T47D (cell line): ENCODE measurements around the gene DISC1.
"Not testable (repeated sequence)": the region's sequence is repeated elsewhere in the genome, so short reads cannot be mapped to it uniquely, and the experiment has no call there.

Source experiments
- DNase-seq, 2 experiments: peaks; one replicate each; pipeline versions ENCODE4 v3.0.0 to v3.0.0-alpha.2; 2011 to 2012; ENCODE audit warnings: low read depth in 1 of 2, low spot score in 1 of 2
- JUND ChIP-seq: IDR thresholded peaks from 2 replicates; pipeline ENCODE4 v1.6.1; 2012; ENCODE audit warnings: low read depth
- in situ Hi-C: cut with HindIII; loops from 2 replicates; pipeline ENCODE4 v1.10.0; 2016; ENCODE audit warnings: low sequenced_read_pairs, low pct_unique_long_range_greater_than_20kb

The DISC1 gene

DNA sequence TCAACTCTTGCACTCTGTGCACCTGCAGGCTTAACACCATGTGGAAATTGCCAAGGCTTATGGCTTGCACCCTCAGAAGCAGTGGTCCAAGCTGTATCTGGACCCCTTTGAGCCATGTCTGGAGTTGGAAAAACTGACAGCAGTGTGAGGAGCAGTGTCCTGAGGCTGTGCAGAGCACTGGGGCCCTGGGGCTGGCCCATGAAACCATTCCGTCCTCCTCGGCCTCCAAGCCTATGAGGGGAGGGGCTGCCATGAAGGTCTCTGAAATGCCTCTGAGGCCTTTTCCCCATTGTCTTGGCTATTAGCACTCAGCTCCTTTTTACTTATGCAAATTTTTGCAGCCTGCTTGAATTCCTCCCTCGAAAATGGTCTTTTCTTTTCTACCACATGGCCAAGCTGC is 126.7 kb downstream of the DISC1 start:
- in situ Hi-C loops: no loop called here
- TF ChIP-seq JUND: no peak
- no peak for DNase-seq

DNA sequence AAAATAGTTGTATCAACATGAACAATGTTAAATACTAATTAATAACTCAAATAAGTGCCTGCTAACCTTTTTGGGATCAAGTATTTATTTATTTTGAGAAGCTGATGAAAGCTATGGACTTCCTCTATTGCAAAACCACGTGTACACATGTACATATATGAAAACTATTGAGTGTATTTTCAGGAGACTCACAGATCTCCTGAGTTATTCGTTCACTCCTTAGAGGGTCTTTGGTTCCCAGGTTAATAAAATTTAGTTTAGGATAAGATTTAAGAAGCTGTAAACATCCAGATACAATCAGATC is 130.5 kb downstream of the DISC1 start:
- no peak for TF ChIP-seq JUND
- DNase-seq: no peak
- in situ Hi-C loops: no loop called here

DNA sequence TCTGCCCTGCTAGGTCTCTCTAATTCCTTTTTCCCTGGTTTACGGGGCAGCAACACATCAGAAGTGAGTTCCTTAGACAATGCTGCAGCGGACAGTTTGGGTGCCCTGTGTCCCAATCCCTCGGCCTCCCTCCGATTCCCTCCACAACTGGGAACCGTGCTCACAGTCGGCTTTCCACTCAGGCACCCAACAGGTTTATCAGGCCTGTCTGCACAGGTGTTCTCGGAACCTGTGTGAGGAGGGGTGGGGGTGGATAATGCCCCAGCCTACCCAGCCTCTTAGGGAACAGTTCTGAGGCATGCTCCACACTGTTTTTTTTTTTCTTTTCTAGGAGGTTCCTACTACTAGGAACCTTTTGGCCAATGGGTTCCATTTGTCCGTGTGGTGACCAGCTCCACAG is 131.2 kb downstream of the DISC1 start:
- DNase-seq: peak in 1 of 2 experiments; percentile 46
- in situ Hi-C loops: no loop called here
- no peak for TF ChIP-seq JUND

DNA sequence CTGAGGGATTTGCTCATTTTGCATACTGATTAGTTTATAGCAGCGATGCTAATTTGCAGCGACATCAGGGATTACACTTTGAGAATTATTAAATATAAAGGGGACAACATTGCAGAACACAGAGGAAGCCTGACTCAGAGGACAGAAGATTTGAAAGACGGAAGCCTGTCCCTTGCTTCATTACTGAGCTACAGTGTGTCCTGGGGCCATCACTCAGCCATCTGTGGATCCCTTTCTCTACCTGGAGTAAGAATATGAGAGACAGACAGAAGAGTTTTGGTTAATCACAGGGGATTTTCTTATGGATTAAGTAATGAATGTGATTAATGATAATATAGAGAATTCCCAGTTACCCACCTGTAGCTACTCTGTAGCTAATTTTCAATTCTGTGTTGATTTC is 134.7 kb downstream of the DISC1 start:
- in situ Hi-C loops: no loop called here
- no peak for DNase-seq
- TF ChIP-seq JUND: no peak

DNA sequence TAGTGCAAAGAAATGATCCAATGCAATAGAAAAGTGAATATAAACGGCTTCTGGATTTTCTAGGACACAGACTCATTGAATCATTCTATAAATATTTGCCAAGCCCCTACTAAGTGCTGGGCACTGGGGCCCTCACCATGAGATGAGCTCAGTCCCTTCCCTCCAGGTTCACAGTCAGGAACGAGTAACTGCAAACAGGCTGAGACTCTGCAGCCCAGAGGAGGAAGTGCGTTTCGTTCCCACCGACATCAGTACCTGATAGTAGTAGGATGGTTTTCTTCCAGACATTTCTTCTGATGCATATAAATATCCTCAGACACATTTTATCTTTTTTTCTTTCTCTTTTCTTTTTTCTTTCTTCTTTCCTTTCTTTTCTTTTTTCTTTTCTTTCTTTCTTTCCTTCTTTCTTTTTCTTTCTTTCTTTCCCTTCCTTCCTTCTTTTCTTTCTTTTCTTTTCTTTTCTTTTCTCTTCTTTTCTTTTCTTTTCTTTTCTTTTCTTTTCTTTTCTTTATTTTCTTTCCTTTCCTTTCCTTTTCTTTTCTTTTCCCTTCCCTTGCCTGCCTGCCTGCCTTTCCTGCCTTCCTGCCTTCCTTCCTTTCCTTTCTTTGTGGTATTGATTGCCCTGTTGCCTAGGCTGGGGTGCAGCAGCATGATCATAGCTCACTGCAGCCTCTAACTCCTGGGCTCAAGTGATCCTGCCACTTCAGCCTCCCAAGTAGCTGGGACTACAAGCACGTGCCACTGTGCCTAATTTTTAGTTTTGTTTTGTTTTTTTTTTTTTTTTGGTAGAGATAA is 135.4 kb downstream of the DISC1 start:
- no peak for TF ChIP-seq JUND
- in situ Hi-C loops: no loop called here
- no peak for DNase-seq

DNA sequence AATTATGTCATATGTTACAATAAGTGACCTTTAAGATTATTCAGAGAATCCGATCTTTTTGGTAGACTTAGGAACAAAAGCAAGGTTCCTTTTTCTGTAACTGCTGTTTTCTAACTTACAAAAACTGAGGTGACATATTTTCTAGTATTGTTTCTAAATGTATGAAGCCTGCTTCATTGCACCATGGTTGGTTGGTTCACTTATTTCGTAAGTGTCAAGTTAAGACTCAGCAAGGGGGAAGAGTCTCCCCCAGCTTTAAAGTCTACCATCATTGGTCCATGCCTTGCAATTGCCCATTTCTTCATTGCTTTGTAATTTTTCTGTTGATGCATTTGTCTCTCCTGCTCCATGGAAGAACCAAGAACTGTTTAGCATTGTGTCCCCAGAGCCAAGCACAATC is 136.9 kb downstream of the DISC1 start:
- TF ChIP-seq JUND: no peak
- no peak for DNase-seq
- in situ Hi-C loops: no loop called here

DNA sequence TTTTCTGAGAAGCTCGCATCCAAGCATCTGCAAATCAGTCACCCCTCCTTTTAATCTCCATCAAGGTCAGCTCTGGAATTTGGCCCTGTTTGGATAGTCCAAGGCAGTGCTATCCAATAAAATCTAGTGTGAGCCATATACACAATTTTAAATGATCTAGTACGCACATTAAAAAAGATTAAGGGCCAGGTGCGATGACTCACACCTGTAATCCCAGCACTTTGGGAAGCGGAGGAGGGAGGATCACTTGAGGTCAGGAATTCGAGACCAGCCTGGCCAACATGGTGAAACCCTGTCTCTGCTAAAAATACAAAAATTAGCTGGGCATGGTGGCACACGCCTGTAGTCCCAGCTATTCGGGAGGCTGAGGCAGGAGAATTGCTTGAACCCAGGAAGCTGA is 139.2 kb downstream of the DISC1 start:
- in situ Hi-C loops, DNase-seq: not testable (repeated sequence)

DNA sequence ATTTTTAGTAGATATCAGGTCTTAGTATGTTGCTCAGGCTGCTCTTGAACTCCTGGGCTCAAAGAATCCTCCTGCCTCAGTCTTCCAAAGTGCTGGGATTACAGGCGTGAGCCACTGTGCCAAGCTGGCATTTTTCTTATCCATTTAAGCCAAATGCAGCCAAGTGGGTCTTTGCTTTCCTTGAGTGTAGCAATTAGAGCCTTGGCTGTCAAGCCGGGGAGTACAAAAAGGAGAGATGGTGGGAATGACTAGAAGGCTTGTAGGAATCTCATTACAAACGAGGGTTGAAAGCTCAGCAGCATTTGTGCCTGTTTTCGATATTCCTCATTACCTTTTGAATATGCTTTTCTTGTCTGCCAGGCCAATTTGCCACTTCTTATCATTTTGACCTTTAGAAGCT is 140.9 kb downstream of the DISC1 start:
- DNase-seq: no peak
- no peak for TF ChIP-seq JUND
- in situ Hi-C loops: no loop called here

DNA sequence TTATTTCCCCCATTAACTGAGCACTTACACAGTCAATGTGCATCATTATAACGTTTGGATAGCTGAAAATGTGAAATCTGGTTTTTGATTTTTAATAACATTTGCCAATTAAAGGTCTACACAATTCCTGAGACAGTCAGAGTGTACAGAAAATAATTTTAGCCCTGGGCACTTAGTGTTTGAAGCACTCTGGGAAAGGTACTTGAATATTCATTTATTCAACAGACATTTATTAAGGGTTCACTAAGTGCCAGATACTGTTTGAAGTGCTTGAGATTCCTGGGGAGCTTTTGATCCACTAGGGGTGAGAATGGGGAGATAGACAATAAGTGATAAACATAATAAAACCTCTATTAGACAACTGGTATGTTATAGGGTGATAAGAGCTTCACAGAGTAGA is 141.8 kb downstream of the DISC1 start:
- TF ChIP-seq JUND: no peak
- DNase-seq: no peak
- in situ Hi-C loops: no loop called here

DNA sequence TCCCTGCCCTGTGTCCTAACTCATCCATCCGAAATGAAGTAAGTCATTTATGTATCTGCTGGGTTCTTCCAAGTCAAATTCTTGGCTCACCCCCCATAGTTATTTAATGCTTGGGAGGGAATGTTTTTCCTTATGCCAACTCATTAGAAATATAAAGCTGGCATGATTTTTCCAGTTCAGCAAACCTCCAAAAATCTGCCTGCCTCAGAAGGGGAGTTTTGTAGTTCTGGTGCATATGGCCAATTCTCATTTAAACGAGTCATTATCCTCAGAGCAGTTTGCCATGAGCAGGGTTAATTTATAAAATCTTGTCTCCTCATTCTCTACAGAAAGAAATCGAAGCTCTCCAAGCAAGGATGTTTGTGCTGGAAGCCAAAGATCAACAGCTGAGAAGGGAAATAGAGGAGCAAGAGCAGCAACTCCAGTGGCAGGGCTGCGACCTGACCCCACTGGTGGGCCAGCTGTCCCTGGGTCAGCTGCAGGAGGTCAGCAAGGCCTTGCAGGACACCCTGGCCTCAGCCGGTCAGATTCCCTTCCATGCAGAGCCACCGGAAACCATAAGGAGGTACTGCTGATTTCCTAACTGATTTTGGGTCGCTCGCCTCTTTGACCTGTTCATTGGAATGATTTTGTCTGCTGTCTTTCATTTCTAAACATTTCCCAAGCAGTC is 144.1 kb downstream of the DISC1 start:
- in situ Hi-C loops: no loop called here
- TF ChIP-seq JUND: no peak
- DNase-seq: no peak

DNA sequence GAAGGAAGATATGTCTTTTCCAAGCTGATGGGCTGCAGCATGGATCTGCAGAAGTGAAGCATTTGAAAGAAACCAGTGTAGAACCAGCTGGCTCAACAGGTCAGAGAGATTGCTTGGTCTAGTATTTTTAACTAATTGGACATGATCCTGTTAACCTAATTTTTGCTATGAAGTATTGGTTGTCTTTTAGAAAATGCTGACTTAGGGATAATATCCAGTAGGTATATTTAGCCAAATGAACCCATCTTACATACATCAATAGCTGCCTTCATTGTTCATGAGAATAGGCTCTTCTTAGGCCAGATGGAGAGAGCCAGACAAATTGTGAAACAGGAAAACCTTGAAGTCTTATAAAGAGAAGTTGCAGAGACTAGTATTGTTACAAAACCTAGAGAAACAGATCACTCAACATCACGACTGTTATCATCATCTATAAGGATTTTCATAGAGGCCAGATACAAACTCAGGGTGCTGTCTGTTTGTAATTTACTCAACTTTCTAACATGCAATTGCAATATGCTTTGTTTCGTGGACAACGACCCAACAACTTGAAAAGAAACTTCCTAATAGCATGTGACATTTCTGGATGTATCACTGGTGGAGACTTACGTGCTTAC is 148.2 kb downstream of the DISC1 start:
- in situ Hi-C loops: no loop called here
- no peak for TF ChIP-seq JUND

DNA sequence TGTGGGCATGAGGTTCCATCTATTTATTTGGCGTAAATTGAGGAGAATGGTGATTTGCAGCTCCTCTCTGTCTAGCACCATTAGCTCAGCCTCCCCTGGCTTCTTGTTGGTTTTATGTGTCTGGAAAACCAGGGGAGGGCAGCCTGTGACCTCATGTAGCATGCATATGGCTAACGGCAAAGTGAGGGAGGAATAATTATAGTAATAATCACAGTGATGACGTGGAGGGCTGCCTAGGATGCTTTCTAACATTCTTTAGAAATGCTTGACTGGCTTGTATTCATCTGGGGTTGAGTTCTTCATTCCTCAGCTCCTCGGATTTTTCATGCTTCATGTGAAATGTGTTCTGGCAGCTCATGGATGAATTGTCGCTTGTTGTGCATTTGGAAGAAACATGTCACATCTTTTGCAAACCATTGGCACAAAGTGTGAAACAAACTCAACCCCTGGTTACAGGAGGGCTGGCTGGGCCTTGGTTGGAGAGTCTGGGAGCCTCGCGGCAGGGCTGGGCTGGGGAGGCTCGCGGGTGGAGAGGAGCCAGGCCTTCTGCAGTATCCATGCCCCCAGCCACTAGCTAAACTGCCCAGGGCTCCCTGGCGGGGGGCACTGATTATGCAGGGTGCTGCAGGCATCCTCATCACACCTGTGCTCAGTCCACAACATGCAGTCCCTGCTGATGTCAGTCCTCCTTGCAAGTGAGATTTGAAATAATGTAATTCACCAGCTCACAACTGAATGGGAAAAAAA is 149.6 kb downstream of the DISC1 start:
- no peak for TF ChIP-seq JUND
- no peak for DNase-seq
- in situ Hi-C loops: no loop called here

More for the DNA sequence above, 148.2 kb downstream of the DISC1 start:
- DNase-seq: no peak

DNA sequence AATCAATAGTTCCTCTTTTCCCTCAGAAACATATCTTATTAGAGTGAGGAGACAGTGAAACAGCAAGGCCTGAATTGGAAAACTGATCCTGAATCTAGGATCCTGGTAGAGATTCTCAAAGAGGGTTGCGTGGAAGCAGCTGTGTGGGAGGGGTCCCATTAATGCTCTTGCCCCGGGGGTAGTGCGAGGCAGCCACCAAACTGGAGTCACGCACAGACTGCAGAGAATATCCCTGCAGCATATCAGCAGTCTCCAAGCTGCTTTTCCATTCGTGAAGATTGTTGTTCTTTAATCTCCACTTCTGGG is 150.1 kb downstream of the DISC1 start:
- TF ChIP-seq JUND: no peak
- DNase-seq: no peak
- in situ Hi-C loops: no loop called here
